ENCODE data around the gene ATF6B. TPM values are rescaled to one million over a fixed set of nuclear protein-coding genes. Genes with fewer than 3 reads are reported as not detected.
"Not testable (repeated sequence)": the region's sequence is repeated elsewhere in the genome, so short reads cannot be mapped to it uniquely, and the experiment has no call there.

ATF6B gene
- total and polyA plus RNA-seq, 4 experiments from 2014 or later: 11.4 to 154 (median 89.2) TPM

DNA sequence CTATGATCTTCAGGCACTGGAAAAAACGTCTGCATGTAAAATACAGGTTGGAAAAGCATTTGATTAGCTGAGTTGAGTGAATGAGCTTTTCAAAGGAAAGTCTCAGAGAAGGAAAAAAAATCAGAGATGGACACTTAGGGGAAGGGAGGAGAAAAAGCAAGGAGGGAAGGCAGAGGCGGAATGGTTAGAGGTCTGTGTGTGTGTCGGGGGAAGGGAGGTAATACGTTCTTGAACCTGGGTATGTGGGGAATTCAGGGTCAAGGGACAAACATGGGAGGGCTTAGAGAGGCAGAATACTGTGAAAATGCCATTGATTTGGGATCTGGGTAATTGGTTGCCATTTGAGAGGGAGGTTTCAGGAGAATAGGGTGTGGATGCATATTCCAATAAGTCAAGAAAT lies 18.6 kb upstream of the ATF6B start:
- CTCF ChIA-PET (ENCODE audit: partially characterized antibody): interaction anchor here (1.2 kb wide), 1 partner anchor 28 kb away, joined by 3 read pairs; no protein-coding TSS in a partner anchor
- H3K27ac Mint-ChIP-seq: no peak overlapping the region
- Histone ChIP-seq H3K27me3 (ENCODE audit: insufficient read depth, low read length) (peaks cover 6% of the 10 kb centered on the region), H3K4me1 (ENCODE audit: insufficient read depth, low read length) (peaks cover 3% of the 10 kb centered on the region), H3K4me3 (ENCODE audit: low read length in 2 of 2) (no peak overlapping the region), H3K36me3 (ENCODE audit: insufficient read depth, low read length) (no peaks in the 10 kb centered on the region), H3K27ac (ENCODE audit: low read depth, low read length) (no peak overlapping the region), H3K9me3 (ENCODE audit: control insufficient read depth in 1 of 2, low read length in 2 of 2) (no peaks in the 10 kb centered on the region)
- peaks cover 11 to 37% (median 22%) of the 10 kb centered on the region in 4 donors for H3K4me1 Mint-ChIP-seq
- no peak for DNase-seq
- no peak overlapping the region for H3K4me3 Mint-ChIP-seq
- intact Hi-C loops (cut with micrococcal nuclease): no loop called here
- H3K27me3 Mint-ChIP-seq: peaks cover 25 to 27% of the 10 kb centered on the region in 2 donors
- H3K9me3 Mint-ChIP-seq: peaks cover 0 to 6% (median 0%) of the 10 kb centered on the region in 8 donors
- POLR2A ChIA-PET (ENCODE audit: partially characterized antibody): no interaction called here
- H3K36me3 Mint-ChIP-seq: peaks cover 0 to 3% of the 10 kb centered on the region in 2 donors

DNA sequence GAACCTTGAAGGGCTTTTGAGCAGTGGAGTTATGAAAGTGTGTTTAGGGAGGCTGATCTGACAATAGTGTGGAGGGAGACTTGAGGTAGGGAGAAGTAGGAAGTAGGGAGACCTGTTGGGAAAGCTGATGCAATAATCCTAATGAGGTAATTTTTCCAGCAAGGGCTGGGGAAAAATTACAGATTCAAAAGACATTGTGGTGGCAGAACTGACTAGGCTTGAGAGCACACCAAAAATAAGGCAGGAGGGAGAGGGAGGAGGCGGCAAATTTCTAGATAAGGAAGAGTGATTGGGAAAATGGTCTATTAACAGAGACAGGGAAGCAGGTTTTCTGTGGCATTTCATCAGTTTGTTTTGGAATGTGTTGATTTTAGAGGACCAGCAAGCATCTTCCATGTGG lies 18.2 kb upstream of the ATF6B start:
- Mint-ChIP-seq H3K27ac (no peak overlapping the region), H3K4me3 (no peak overlapping the region), H3K4me1 (peaks cover 11 to 33% (median 21%) of the 10 kb centered on the region in 4 donors), H3K27me3 (peaks cover 24 to 27% of the 10 kb centered on the region in 2 donors), H3K36me3 (peaks cover 0 to 3% of the 10 kb centered on the region in 2 donors), H3K9me3 (peaks cover 0 to 6% (median 0%) of the 10 kb centered on the region in 8 donors)
- intact Hi-C loops (cut with micrococcal nuclease): no loop called here
- ChIA-PET CTCF (ENCODE audit: partially characterized antibody) (interaction anchor here (1.2 kb wide), 1 partner anchor 28 kb away, joined by 3 read pairs; no protein-coding TSS in a partner anchor), POLR2A (ENCODE audit: partially characterized antibody) (no interaction called here)
- no peaks in the 10 kb centered on the region for H3K9me3 ChIP-seq (ENCODE audit: control insufficient read depth in 1 of 2, low read length in 2 of 2)
- no peak for DNase-seq
- no peaks in the 10 kb centered on the region for H3K36me3 ChIP-seq (ENCODE audit: insufficient read depth, low read length)
- peaks cover 6% of the 10 kb centered on the region for H3K27me3 ChIP-seq (ENCODE audit: insufficient read depth, low read length)
- no peak overlapping the region for H3K27ac ChIP-seq (ENCODE audit: low read depth, low read length)
- H3K4me3 ChIP-seq (ENCODE audit: low read length in 2 of 2): no peak overlapping the region
- H3K4me1 ChIP-seq (ENCODE audit: insufficient read depth, low read length): peaks cover 3% of the 10 kb centered on the region

GRCh38 chr6:32144238-32144637 lies 16.2 kb upstream of the ATF6B start:
- H3K4me3 Mint-ChIP-seq; H3K4me3 ChIP-seq (ENCODE audit: low read length in 2 of 2); H3K27me3 ChIP-seq (ENCODE audit: insufficient read depth, low read length); H3K36me3 Mint-ChIP-seq; H3K9me3 ChIP-seq (ENCODE audit: control insufficient read depth in 1 of 2, low read length in 2 of 2); H3K36me3 ChIP-seq (ENCODE audit: insufficient read depth, low read length); POLR2A ChIA-PET (ENCODE audit: partially characterized antibody); H3K27ac ChIP-seq (ENCODE audit: low read depth, low read length); H3K27ac Mint-ChIP-seq; H3K9me3 Mint-ChIP-seq; intact Hi-C loops (cut with micrococcal nuclease); H3K4me1 ChIP-seq (ENCODE audit: insufficient read depth, low read length); DNase-seq: not testable (repeated sequence)
- H3K4me1 Mint-ChIP-seq: peaks cover 4 to 21% (median 12%) of the 10 kb centered on the region in 4 donors
- H3K27me3 Mint-ChIP-seq: peaks cover 12 to 17% of the 10 kb centered on the region in 2 donors
- CTCF ChIA-PET (ENCODE audit: partially characterized antibody): interaction anchor here (0.5 kb wide), 1 partner anchor 436 kb away, joined by 4 read pairs; no protein-coding TSS in a partner anchor

DNA sequence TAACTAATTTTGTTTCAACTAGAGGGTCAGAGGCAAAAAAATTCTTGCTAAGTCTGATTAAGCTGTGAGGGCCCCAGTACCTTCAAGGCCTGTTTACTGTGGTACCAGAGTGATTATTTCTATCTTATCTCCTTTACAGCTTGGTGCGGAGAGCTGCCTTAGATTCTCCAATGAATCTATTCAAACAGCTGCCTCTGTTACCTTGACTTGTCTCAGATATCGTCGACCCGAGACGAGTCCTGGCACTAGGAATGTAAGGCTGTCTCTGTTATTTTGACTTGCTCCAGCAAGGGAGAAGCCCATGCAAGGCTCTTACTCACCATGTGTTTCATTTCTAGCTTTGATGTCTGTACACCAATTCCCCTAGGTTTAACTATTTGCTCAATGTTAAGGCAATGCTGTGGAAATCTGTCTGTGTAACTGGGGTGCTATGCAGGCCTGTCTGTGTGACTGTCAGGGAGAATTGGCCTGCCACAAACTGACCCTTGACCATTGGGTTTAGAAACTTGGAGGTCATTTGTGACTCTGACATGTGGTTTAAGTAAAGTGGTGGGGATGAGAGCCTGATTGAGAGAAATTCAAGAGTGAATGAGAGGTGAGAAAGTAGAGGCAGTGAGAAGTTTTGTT lies 12.5 kb upstream of the ATF6B start:
- no peak for DNase-seq
- H3K27ac Mint-ChIP-seq: no peak overlapping the region
- no peaks in the 10 kb centered on the region for H3K36me3 Mint-ChIP-seq
- no peak overlapping the region for H3K27ac ChIP-seq (ENCODE audit: low read depth, low read length)
- H3K9me3 ChIP-seq (ENCODE audit: control insufficient read depth in 1 of 2, low read length in 2 of 2): no peaks in the 10 kb centered on the region
- H3K9me3 Mint-ChIP-seq: peaks cover 0 to 2% (median 0%) of the 10 kb centered on the region in 8 donors
- H3K36me3 ChIP-seq (ENCODE audit: insufficient read depth, low read length): no peaks in the 10 kb centered on the region
- H3K4me1 ChIP-seq (ENCODE audit: insufficient read depth, low read length): no peaks in the 10 kb centered on the region
- no peak overlapping the region for H3K4me3 Mint-ChIP-seq
- no peak overlapping the region for H3K4me3 ChIP-seq (ENCODE audit: low read length in 2 of 2)
- ChIA-PET CTCF (ENCODE audit: partially characterized antibody) (interaction anchor here (0.6 kb wide), 1 partner anchor 305 kb away, joined by 3 read pairs; no protein-coding TSS in a partner anchor), POLR2A (ENCODE audit: partially characterized antibody) (interaction anchor here (0.6 kb wide), 1 partner anchor 804 kb away, joined by 6 read pairs; no protein-coding TSS in a partner anchor)
- intact Hi-C loops (cut with micrococcal nuclease): no loop called here
- no peaks in the 10 kb centered on the region for H3K27me3 ChIP-seq (ENCODE audit: insufficient read depth, low read length)
- peaks cover 2 to 3% of the 10 kb centered on the region in 2 donors for H3K27me3 Mint-ChIP-seq
- no peaks in the 10 kb centered on the region for H3K4me1 Mint-ChIP-seq

DNA sequence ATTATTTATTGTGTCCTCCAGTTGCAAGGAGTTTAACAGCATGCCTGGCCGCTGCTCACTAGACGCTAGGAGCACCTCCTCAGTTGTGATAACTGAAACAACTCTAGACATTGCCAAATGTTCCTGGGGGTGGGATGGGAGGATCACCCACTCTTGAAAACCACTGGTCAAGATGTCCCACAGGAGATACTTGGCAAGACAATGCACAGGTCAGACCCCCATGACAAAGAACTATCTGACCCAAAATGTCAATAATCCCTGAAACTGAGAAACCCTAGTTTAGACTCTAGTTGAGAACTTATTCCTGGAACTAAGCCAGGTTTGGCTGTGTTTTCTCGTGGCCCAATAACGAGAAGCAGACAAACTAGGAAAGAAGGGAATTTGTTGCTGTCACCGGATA lies 11.5 kb upstream of the ATF6B start:
- ChIA-PET POLR2A (ENCODE audit: partially characterized antibody) (interaction anchor here (1.5 kb wide), 1 partner anchor 56 kb away, joined by 4 read pairs; no protein-coding TSS in a partner anchor), CTCF (ENCODE audit: partially characterized antibody) (no interaction called here)
- H3K36me3 ChIP-seq (ENCODE audit: insufficient read depth, low read length): no peaks in the 10 kb centered on the region
- Mint-ChIP-seq H3K9me3 (peaks cover 0 to 2% (median 0%) of the 10 kb centered on the region in 8 donors), H3K4me1 (no peaks in the 10 kb centered on the region), H3K36me3 (no peaks in the 10 kb centered on the region), H3K27me3 (peaks cover 2 to 3% of the 10 kb centered on the region in 2 donors), H3K4me3 (no peak overlapping the region), H3K27ac (no peak overlapping the region)
- intact Hi-C loops (cut with micrococcal nuclease): no loop called here
- no peak overlapping the region for H3K27ac ChIP-seq (ENCODE audit: low read depth, low read length)
- no peak overlapping the region for H3K4me3 ChIP-seq (ENCODE audit: low read length in 2 of 2)
- DNase-seq: no peak
- no peaks in the 10 kb centered on the region for H3K27me3 ChIP-seq (ENCODE audit: insufficient read depth, low read length)
- no peaks in the 10 kb centered on the region for H3K4me1 ChIP-seq (ENCODE audit: insufficient read depth, low read length)
- H3K9me3 ChIP-seq (ENCODE audit: control insufficient read depth in 1 of 2, low read length in 2 of 2): no peaks in the 10 kb centered on the region

DNA sequence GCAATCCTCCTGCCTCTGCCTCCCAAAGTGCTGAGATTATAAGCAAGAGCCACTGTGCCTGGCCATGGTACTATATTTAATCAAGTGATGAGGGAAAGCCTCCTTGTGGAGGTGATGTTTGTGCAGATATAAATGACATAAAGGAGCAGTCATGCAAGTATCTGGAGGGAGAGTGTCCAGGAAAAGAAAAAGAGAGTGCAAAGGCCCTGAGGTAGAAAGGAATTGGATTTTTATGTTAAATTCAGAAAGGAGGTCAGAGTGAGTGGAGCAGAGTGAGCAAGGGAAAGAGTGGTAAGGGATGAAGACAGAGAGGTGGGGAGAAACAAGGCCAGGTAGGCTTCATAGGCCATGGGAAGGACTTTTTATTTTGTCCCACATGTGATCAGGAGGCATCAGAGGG lies 9.4 kb upstream of the ATF6B start:
- Histone ChIP-seq H3K4me3 (ENCODE audit: low read length in 2 of 2) (no peak overlapping the region), H3K36me3 (ENCODE audit: insufficient read depth, low read length) (no peaks in the 10 kb centered on the region), H3K9me3 (ENCODE audit: control insufficient read depth in 1 of 2, low read length in 2 of 2) (no peaks in the 10 kb centered on the region), H3K4me1 (ENCODE audit: insufficient read depth, low read length) (no peaks in the 10 kb centered on the region), H3K27ac (ENCODE audit: low read depth, low read length) (no peak overlapping the region), H3K27me3 (ENCODE audit: insufficient read depth, low read length) (no peaks in the 10 kb centered on the region)
- no peak overlapping the region for H3K4me3 Mint-ChIP-seq
- H3K4me1 Mint-ChIP-seq: no peaks in the 10 kb centered on the region
- POLR2A ChIA-PET (ENCODE audit: partially characterized antibody): no interaction called here
- H3K9me3 Mint-ChIP-seq: peaks cover 0 to 2% (median 0%) of the 10 kb centered on the region in 8 donors
- DNase-seq: no peak
- CTCF ChIA-PET (ENCODE audit: partially characterized antibody): no interaction called here
- H3K36me3 Mint-ChIP-seq: no peaks in the 10 kb centered on the region
- H3K27ac Mint-ChIP-seq: no peak overlapping the region
- intact Hi-C loops (cut with micrococcal nuclease): no loop called here
- peaks cover 0 to 1% of the 10 kb centered on the region in 2 donors for H3K27me3 Mint-ChIP-seq

GRCh38 chr6:32133786-32134185 lies 5.7 kb upstream of the ATF6B start:
- no peaks in the 10 kb centered on the region for H3K36me3 ChIP-seq (ENCODE audit: insufficient read depth, low read length)
- no peak overlapping the region for H3K27ac ChIP-seq (ENCODE audit: low read depth, low read length)
- Mint-ChIP-seq H3K4me3 (no peak overlapping the region), H3K4me1 (peaks cover 7 to 17% (median 12%) of the 10 kb centered on the region in 4 donors), H3K27ac (no peak overlapping the region), H3K36me3 (peaks cover 0 to 7% of the 10 kb centered on the region in 2 donors), H3K27me3 (peaks cover 0 to 2% of the 10 kb centered on the region in 2 donors), H3K9me3 (peaks cover 0 to 3% (median 0%) of the 10 kb centered on the region in 8 donors)
- no peak for DNase-seq
- no peaks in the 10 kb centered on the region for H3K9me3 ChIP-seq (ENCODE audit: control insufficient read depth in 1 of 2, low read length in 2 of 2)
- no peaks in the 10 kb centered on the region for H3K27me3 ChIP-seq (ENCODE audit: insufficient read depth, low read length)
- H3K4me3 ChIP-seq (ENCODE audit: low read length in 2 of 2): no peak overlapping the region
- CTCF ChIA-PET (ENCODE audit: partially characterized antibody): no interaction called here
- intact Hi-C loops (cut with micrococcal nuclease): no loop called here
- POLR2A ChIA-PET (ENCODE audit: partially characterized antibody): no interaction called here
- H3K4me1 ChIP-seq (ENCODE audit: insufficient read depth, low read length): peaks cover 11% of the 10 kb centered on the region

Data from CD4-positive, alpha-beta memory T cell (primary cell).